HCT116 (cell line): ENCODE measurements around the gene INO80. TPM values are rescaled to one million over a fixed set of nuclear protein-coding genes. Genes with fewer than 3 reads are reported as not detected.

Experiments used
- ATAC-seq: fragments of 200-7000 bp; cut with Tn5 transposase; 2 replicates; pipeline ENCODE4 v1.9.1; 2020; ENCODE audit warnings: mild to moderate bottlenecking, moderate library complexity
- BruUV-seq: library from RNA; stranded (reverse); fragments of 400-500 nt; replicated peaks from 2 replicates; lab custom pipeline; 2021; lab: Mats Ljungman, UMichigan
- CTCF ChIA-PET: fragments of 300-600 bp; sonication (Branson Sonifier 250); formaldehyde crosslinking; loops from one replicate; lab custom pipeline; 2021; ENCODE audit warnings: antibody characterized with exemption; lab: Charles Lee
- POLR2A ChIA-PET: fragments of 300-600, 350-600 bp; sonication (Branson Sonifier 250); formaldehyde crosslinking; loops from one replicate; lab custom pipeline; 2021; ENCODE audit warnings: antibody characterized with exemption; lab: Charles Lee
- RAD21 ChIA-PET, 2 experiments: fragments of 300-600 bp; sonication (Branson Sonifier 250); formaldehyde crosslinking; loops; one replicate each; lab custom pipeline; 2023; ENCODE audit warnings: low total read pairs in 2 of 2; ENCODE audit not compliant: uncharacterized antibody in 2 of 2, unreplicated experiment in 2 of 2, low non-redundant PET in 1 of 2; lab: Charles Lee
- DNase-seq: peaks from one replicate; pipeline ENCODE4 v3.0.0-alpha.2; 2010; ENCODE audit warnings: low read depth, low spot score
- H2AFZ ChIP-seq: fragments of 200-600 bp; shearing (Covaris generic), sonication (generic); 2 replicates; pipeline ENCODE4 v1.6.1; 2017; ENCODE audit warnings: low read depth, mixed run types, mixed read lengths, antibody characterized with exemption, low read length; ENCODE audit not compliant: poor library complexity, severe bottlenecking
- H3K27ac ChIP-seq: 2 replicates; pipeline ENCODE4 v1.5.1; 2012; ENCODE audit warnings: low read depth, low read length
- H3K27me3 ChIP-seq: fragments of 200-600 bp; sonication (generic); 2 replicates; pipeline ENCODE4 v1.6.1; 2016; ENCODE audit warnings: mixed run types, low read length, mixed read lengths; ENCODE audit not compliant: insufficient read depth
- H3K36me3 ChIP-seq, 2 experiments: fragments of 200-500 bp in 1 of 2; fragments of 200-600 bp in 1 of 2; sonication (Bioruptor generic) in 1 of 2; sonication (generic) in 1 of 2; 2 replicates each; pipeline versions ENCODE4 v1.5.1 to v1.6.1; 2014 to 2016; ENCODE audit warnings: low read length in 2 of 2, inconsistent platforms in 1 of 2, mixed read lengths in 1 of 2, mixed run types in 1 of 2; ENCODE audit not compliant: insufficient read depth in 2 of 2, control insufficient read depth in 1 of 2
- H3K4me1 ChIP-seq, 2 experiments: fragments of 200-600 bp in 1 of 2; sonication (generic) in 1 of 2; 2 replicates each; pipeline versions ENCODE4 v1.5.1 to v1.6.1; 2012 to 2017; ENCODE audit warnings: low read length in 2 of 2, inconsistent platforms in 1 of 2, mild to moderate bottlenecking in 1 of 2, mixed read lengths in 1 of 2, mixed run types in 1 of 2, moderate library complexity in 1 of 2; ENCODE audit not compliant: insufficient read depth in 2 of 2, control insufficient read depth in 1 of 2
- H3K4me2 ChIP-seq: fragments of 200-600 bp; sonication (generic); 2 replicates; pipeline ENCODE4 v1.6.1; 2017; ENCODE audit warnings: mixed run types, low read length, mixed read lengths
- H3K4me3 ChIP-seq, 2 experiments: fragments of 200-600 bp in 1 of 2; sonication (generic) in 1 of 2; replicated peaks in 1 of 2; 2 replicates each; pipeline ENCODE4 v1.5.1; 2011 to 2016; ENCODE audit warnings: low read length in 2 of 2, control low read depth in 1 of 2, low read depth in 1 of 2, mild to moderate bottlenecking in 1 of 2, mixed read lengths in 1 of 2, mixed run types in 1 of 2
- H3K79me2 ChIP-seq: fragments of 200-600 bp; sonication (generic); 2 replicates; pipeline ENCODE4 v1.6.1; 2017; ENCODE audit warnings: mild to moderate bottlenecking, mixed run types, low read length, moderate library complexity, mixed read lengths; ENCODE audit not compliant: insufficient read depth
- H3K9ac ChIP-seq: fragments of 200-600 bp; sonication (generic); 2 replicates; pipeline ENCODE4 v1.6.1; 2016; ENCODE audit warnings: low read length, mixed read lengths
- H3K9me2 ChIP-seq: fragments of 200-600 bp; sonication (generic), shearing (Covaris generic); 2 replicates; pipeline ENCODE4 v1.6.1; 2017; ENCODE audit warnings: mixed run types, mild to moderate bottlenecking, moderate library complexity; ENCODE audit not compliant: insufficient read depth
- H3K9me3 ChIP-seq, 2 experiments: fragments of 200-500 bp in 1 of 2; fragments of 200-600 bp in 1 of 2; sonication (Bioruptor generic) in 1 of 2; sonication (generic) in 1 of 2; 2 replicates each; pipeline ENCODE4 v1.6.1; 2014 to 2017; ENCODE audit warnings: low read length in 2 of 2, mixed read lengths in 2 of 2, inconsistent platforms in 1 of 2, low read depth in 1 of 2, mild to moderate bottlenecking in 1 of 2, mixed run types in 1 of 2, moderate library complexity in 1 of 2; ENCODE audit not compliant: control insufficient read depth in 1 of 2, insufficient read depth in 1 of 2
- H4K20me1 ChIP-seq: fragments of 200-600 bp; sonication (generic), shearing (Covaris generic); 2 replicates; pipeline ENCODE4 v1.6.1; 2017; ENCODE audit warnings: mixed run types, mild to moderate bottlenecking, moderate library complexity; ENCODE audit not compliant: insufficient read depth
- ATF3 ChIP-seq: IDR thresholded peaks from 2 replicates; pipeline ENCODE4 v1.6.1; 2012
- CTCF ChIP-seq, 3 experiments: fragments of 200-600 bp in 1 of 3; sonication (generic) in 1 of 3; IDR thresholded peaks in 2 of 3; conservative IDR thresholded peaks in 1 of 3; 2 replicates each; pipeline ENCODE4 v1.5.1; 2012 to 2017; ENCODE audit warnings: low read depth in 2 of 3, low read length in 2 of 3, antibody characterized with exemption in 1 of 3, borderline replicate concordance in 1 of 3, control low read depth in 1 of 3, mild to moderate bottlenecking in 1 of 3, mixed read lengths in 1 of 3, mixed run types in 1 of 3, moderate library complexity in 1 of 3; ENCODE audit not compliant: insufficient read depth in 1 of 3
- ELF1 ChIP-seq: IDR thresholded peaks from 2 replicates; pipeline ENCODE4 v1.6.1; 2012; ENCODE audit warnings: low read depth, borderline replicate concordance
- EZH2 ChIP-seq: fragments of 200-600 bp; sonication (generic); IDR thresholded peaks from 2 replicates; pipeline ENCODE4 v1.6.1; 2017; ENCODE audit warnings: antibody characterized with exemption, mixed run types
- FOSL1 ChIP-seq: IDR thresholded peaks from 2 replicates; pipeline ENCODE4 v1.6.1; 2012; ENCODE audit warnings: low read depth
- JUND ChIP-seq: IDR thresholded peaks from 2 replicates; pipeline ENCODE4 v1.6.1; 2012
- MAX ChIP-seq: IDR thresholded peaks from 2 replicates; pipeline ENCODE4 v1.6.1; 2012
- POLR2AphosphoS5 ChIP-seq: IDR thresholded peaks from 2 replicates; pipeline ENCODE4 v1.6.1; 2011; ENCODE audit warnings: mild to moderate bottlenecking, low read depth, low read length, moderate library complexity
- REST ChIP-seq: IDR thresholded peaks from 2 replicates; pipeline ENCODE4 v1.6.1; 2012; ENCODE audit warnings: low read depth
- SIN3A ChIP-seq: IDR thresholded peaks from 2 replicates; pipeline ENCODE4 v1.6.1; 2012; ENCODE audit warnings: low read depth
- SRF ChIP-seq: IDR thresholded peaks from 2 replicates; pipeline ENCODE4 v1.6.1; 2012; ENCODE audit warnings: low read depth
- TCF7L2 ChIP-seq: IDR thresholded peaks from 2 replicates; pipeline ENCODE4 v1.7.0; 2011; ENCODE audit warnings: borderline replicate concordance, inconsistent platforms; ENCODE audit not compliant: insufficient read depth, insufficient read length; ENCODE audit errors: extremely low read depth
- ZBTB33 ChIP-seq: IDR thresholded peaks from 2 replicates; pipeline ENCODE4 v1.6.1; 2011; ENCODE audit warnings: mild to moderate bottlenecking, low read length, moderate library complexity; ENCODE audit not compliant: insufficient replicate concordance; ENCODE audit errors: extremely low read depth
- ZFX ChIP-seq: fragments of 450-650 bp; IDR thresholded peaks from 2 replicates; pipeline ENCODE4 v1.6.1; 2017
- ZNF274 ChIP-seq: fragments of 200-500 bp; sonication (Bioruptor generic); IDR thresholded peaks from 2 replicates; pipeline ENCODE4 v1.6.1; 2014; ENCODE audit warnings: mild to moderate bottlenecking, low read depth, low read length, inconsistent platforms
- intact Hi-C: fragments of 100-400 bp; cut with micrococcal nuclease; formaldehyde crosslinking; loops from 2 replicates; pipeline ENCODE4 v1.10.0; 2022
- total RNA-seq: library from RNA; stranded (reverse); gene quantifications from one replicate; pipeline ENCODE4 v1.2.1, GENCODE V29; 2021; ENCODE audit not compliant: unreplicated experiment

INO80 gene
- total RNA-seq, 1 experiment from 2014 or later: 28.2 TPM

- TF ChIP-seq ZBTB33: no peak
- TF ChIP-seq MAX: no peak
Measured at GRCh38 chr15:41085029-41085428, 31.1 kb downstream of the INO80 start (continued).

- no peak for ATAC-seq
- no TSS peak for BruUV-seq
- Histone ChIP-seq H3K4me2 (no peak overlapping the region), H4K20me1 (0 out of 2 replicates have a peak, but pooled peaks cover 2% of the 10 kb centered on the region), H3K36me3 (peaks cover 46 to 66% of the 10 kb centered on the region in 2 experiments; a peak in 3 of 4 replicates), H3K27me3 (no peaks in the 10 kb centered on the region), H3K27ac (no peak overlapping the region), H3K4me3 (no peak overlapping the region), H3K4me1 (no peaks in the 10 kb centered on the region), H3K9me2 (no peaks in the 10 kb centered on the region), H2AFZ (no peak overlapping the region), H3K9me3 (no peaks in the 10 kb centered on the region), H3K9ac (no peak overlapping the region), H3K79me2 (peaks cover 34% of the 10 kb centered on the region)
- ChIA-PET RAD21 (no interaction called here), CTCF (no interaction called here), POLR2A (interaction anchor here (0.6 kb wide), 1 partner anchor 26 kb away, joined by 3 read pairs; no protein-coding TSS in a partner anchor)
- DNase-seq: no peak
- intact Hi-C loops: no loop called here
- no peak for TF ChIP-seq FOSL1
- TF ChIP-seq MAX: no peak
- no peak for TF ChIP-seq ATF3
- TF ChIP-seq JUND: no peak
- TF ChIP-seq EZH2: no peak
- no peak for TF ChIP-seq ZFX
- TF ChIP-seq ZNF274: no peak
- no peak for TF ChIP-seq SRF
- no peak for TF ChIP-seq CTCF (IDR thresholded peaks at IDR 0.05 in 2 of 3, conservative IDR thresholded peaks at IDR 0.05 in 1 of 3; ENCODE audit: borderline replicate concordance in 1 of 3, insufficient read depth in 1 of 3, low read depth in 2 of 3, low read length in 2 of 3)
- no peak for TF ChIP-seq ELF1
- no peak for TF ChIP-seq TCF7L2
- TF ChIP-seq POLR2AphosphoS5: no peak
- no peak for TF ChIP-seq REST
- no peak for TF ChIP-seq SIN3A
Measured at GRCh38 chr15:41080144-41080543, 35.9 kb downstream of the INO80 start.
